Pancreas (tissue), 10 donors: ENCODE results near the gene CELF4. TPM values are rescaled to one million over a fixed set of nuclear protein-coding genes. Genes with fewer than 3 reads are reported as not detected.

ENCODE experiments used
- ATAC-seq, 4 donors: fragments of 200-7000 bp; cut with Tn5 transposase; one replicate each; pipeline versions ENCODE4 v1.8.0 to v1.9.1; 2020; ENCODE audit warnings: mild to moderate bottlenecking in 4 of 4, moderate library complexity in 4 of 4
- DNase-seq, 6 donors: peaks; one replicate each; pipeline ENCODE4 v3.0.0-alpha.2; 2020
- FAIRE-seq: peaks from 2 replicates; lab custom pipeline; 2012; peaks lifted over from hg19 to GRCh38; lab: Jason Lieb, UNC
- H3K27ac ChIP-seq, 4 donors: fragments of 200-600 bp; sonication (generic); 1 replicate in 3 of 4; 2 replicates in 1 of 4; pipeline versions ENCODE4 v1.5.0 to v1.8.0; 2020
- H3K27me3 ChIP-seq, 4 donors: fragments of 200-600 bp; one replicate each; pipeline ENCODE4 v1.8.0; 2021
- H3K36me3 ChIP-seq, 3 donors: fragments of 200-600 bp; sonication (generic) in 1 of 3; one replicate each; pipeline versions ENCODE4 v1.5.0 to v1.8.0; 2020 to 2021
- H3K4me1 ChIP-seq, 3 donors: fragments of 200-600 bp; one replicate each; pipeline ENCODE4 v1.8.0; 2021
- H3K4me3 ChIP-seq, 4 donors: fragments of 200-600 bp; sonication (generic) in 2 of 4; one replicate each; pipeline versions ENCODE4 v1.5.0 to v1.8.0; 2020 to 2021
- H3K9me3 ChIP-seq, 4 donors: fragments of 200-600 bp; one replicate each; pipeline ENCODE4 v1.8.0; 2021
- WGBS, 2 donors: extraction: QIAGEN DNeasy Blood & Tissue Kit; methylation state at CpG; one replicate each; pipeline ENCODE4 v1.1.7; 2013; 5-methylcytosine and 5-hydroxymethylcytosine counted together
- intact Hi-C, 3 donors: fragments of 100-400 bp; cut with DNase I; formaldehyde crosslinking; loops; one replicate each; pipeline versions ENCODE4 v1.11.1 to v1.14.2; 2022
- polyA plus RNA-seq, 2 donors: library from polyadenylated mRNA; stranded (reverse); fragments of 200-250 nt; gene quantifications; one replicate each; pipeline ENCODE4 v1.2.3, GENCODE V29; 2013
- total RNA-seq, 6 donors: library from RNA; stranded (reverse); fragmentation: NEBNext Ultra II Directional in 4 of 6; extraction: Animal tissue kit (Norgen Biotek cat#: 25700) in 4 of 6; gene quantifications; one replicate each; pipeline versions ENCODE4 v1.2.1 to v1.2.4, GENCODE V29; 2021 to 2023
- TF ChIP-seq, protein P1 (sequence below), 4 donors: fragments of 200-600 bp; sonication (generic) in 3 of 4; IDR thresholded peaks; one replicate each; pipeline versions ENCODE4 v1.5.0 to v1.8.0; 2021; ENCODE audit warnings: antibody characterized with exemption in 4 of 4
- donor health status: healthy with polysubstance abuse.
- donor health status: DM: no; HTN: no; CAD: no; lungs with moderate emphysema.
- donor health status: DM: no; HTN: no; CAD: no.
- donor health status: control.
- donor health status: control.
- donor health status: Bipolar disorder and iron deficiency.
- donor health status: DM: yes; HTN: yes; CAD: no.
- donor health status: DM: no; HTN: no; CAD: no.
- donor health status: DM: no; HTN: no; CAD: no.
- donor health status: DM: yes; HTN: yes; CAD: no.

CELF4 gene
- total and polyA plus RNA-seq, 8 donors: 1.0 to 10.0 (median 2.8) TPM

DNA sequence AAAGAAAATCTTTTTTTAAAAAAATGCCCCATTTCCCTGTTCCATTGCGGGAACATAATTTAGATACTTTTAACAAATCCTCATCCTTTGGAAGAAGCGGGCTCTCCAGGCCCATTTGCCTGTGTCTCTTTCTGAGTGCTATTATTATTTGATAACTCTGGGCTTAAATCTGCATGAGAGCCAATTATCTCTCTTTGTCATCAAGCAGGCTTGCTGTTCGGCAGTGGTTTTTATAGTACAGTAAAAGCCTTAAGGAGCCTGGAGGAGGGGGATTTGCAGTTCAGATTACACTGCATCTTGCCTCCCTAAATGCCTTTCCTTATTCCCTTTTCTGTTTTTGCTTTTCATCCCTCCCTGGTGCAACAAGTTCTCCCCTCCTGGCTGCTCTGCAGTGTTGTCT lies 50.6 kb downstream of the CELF4 start:
- 84 to 93% methylated on average over 3 of the region's 3 CpGs for WGBS, 2 donors

DNA sequence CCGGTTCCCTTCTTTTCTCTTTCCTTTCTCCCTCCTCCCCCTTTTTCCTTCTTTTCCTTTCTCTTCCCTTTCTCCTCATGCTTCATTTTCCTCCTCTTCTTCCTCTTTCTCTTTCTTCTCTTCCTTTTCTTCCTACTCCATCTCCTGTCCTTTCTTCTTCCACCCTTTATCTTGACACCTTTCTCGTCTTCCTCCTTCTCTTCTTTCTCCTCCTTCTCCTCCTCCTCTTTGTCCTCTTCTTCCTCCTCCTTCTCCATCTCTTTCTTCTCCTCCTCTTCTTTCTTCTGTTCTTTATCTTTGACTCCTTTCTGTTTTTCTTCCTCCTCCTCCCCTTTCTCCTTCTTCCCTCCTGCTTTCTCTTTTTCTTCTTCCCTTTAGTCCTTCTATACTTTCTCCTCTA lies 53.2 kb downstream of the CELF4 start:
- no peak for DNase-seq
- Histone ChIP-seq H3K9me3 (no peaks in the 10 kb centered on the region), H3K27ac (no peak overlapping the region), H3K4me1 (no peaks in the 10 kb centered on the region), H3K36me3 (no peaks in the 10 kb centered on the region), H3K27me3 (no peaks in the 10 kb centered on the region), H3K4me3 (no peak overlapping the region)
- 38 to 51% methylated on average over 2 of the region's 2 CpGs for WGBS, 2 donors
- no peak for FAIRE-seq
- TF ChIP-seq, protein P1, sequence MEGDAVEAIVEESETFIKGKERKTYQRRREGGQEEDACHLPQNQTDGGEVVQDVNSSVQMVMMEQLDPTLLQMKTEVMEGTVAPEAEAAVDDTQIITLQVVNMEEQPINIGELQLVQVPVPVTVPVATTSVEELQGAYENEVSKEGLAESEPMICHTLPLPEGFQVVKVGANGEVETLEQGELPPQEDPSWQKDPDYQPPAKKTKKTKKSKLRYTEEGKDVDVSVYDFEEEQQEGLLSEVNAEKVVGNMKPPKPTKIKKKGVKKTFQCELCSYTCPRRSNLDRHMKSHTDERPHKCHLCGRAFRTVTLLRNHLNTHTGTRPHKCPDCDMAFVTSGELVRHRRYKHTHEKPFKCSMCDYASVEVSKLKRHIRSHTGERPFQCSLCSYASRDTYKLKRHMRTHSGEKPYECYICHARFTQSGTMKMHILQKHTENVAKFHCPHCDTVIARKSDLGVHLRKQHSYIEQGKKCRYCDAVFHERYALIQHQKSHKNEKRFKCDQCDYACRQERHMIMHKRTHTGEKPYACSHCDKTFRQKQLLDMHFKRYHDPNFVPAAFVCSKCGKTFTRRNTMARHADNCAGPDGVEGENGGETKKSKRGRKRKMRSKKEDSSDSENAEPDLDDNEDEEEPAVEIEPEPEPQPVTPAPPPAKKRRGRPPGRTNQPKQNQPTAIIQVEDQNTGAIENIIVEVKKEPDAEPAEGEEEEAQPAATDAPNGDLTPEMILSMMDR (IDR thresholded peaks at IDR 0.05): no peak
- no peak for ATAC-seq
- intact Hi-C loops: no loop called here

More for the DNA sequence above, 50.6 kb downstream of the CELF4 start:
- FAIRE-seq (no peak), ATAC-seq (no peak), DNase-seq (no peak)
- no peak overlapping the region for H3K4me3 ChIP-seq
- H3K9me3 ChIP-seq: no peaks in the 10 kb centered on the region
- H3K36me3 ChIP-seq: no peaks in the 10 kb centered on the region
- H3K4me1 ChIP-seq: no peaks in the 10 kb centered on the region
- intact Hi-C loops: no loop called here
- no peaks in the 10 kb centered on the region for H3K27me3 ChIP-seq
- TF ChIP-seq, protein P1 (IDR thresholded peaks at IDR 0.05): no peak
- no peak overlapping the region for H3K27ac ChIP-seq

DNA sequence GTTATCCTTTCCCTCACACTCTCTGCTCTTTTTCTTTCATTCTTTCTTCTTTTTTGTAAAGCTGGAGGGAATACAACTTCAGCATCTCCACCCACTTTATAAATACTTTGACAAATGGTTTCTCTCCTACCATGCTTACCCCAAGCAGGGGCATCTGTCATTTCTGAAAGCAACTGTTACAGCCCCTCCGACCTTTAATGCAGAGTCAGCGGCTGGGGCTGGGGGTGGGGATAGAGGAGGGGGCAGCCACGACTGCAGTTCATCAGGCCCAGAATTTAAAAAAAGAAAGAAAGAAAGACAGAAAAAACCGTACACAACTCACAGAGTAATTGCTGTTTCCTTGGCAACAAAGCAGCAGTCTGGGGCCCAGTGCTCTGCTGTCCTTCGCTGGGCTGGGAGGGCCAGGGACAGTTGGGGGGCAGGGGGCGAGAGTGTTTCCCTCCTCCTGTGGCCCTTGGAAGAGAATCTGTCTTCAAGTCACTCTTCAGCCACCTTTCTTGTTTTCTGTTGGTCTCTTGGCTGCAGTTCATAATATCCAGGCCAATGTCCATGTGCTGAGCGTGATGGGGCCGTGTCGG lies 53.8 kb downstream of the CELF4 start:
- Histone ChIP-seq H3K27ac (no peak overlapping the region), H3K4me3 (no peak overlapping the region), H3K27me3 (no peaks in the 10 kb centered on the region), H3K4me1 (no peaks in the 10 kb centered on the region), H3K9me3 (no peaks in the 10 kb centered on the region), H3K36me3 (no peaks in the 10 kb centered on the region)
- WGBS, 2 donors: 43 to 45% methylated on average over 9 of the region's 9 CpGs
- intact Hi-C loops: no loop called here
- TF ChIP-seq, protein P1 (IDR thresholded peaks at IDR 0.05): no peak
- ATAC-seq (no peak), FAIRE-seq (no peak), DNase-seq (no peak)

DNA sequence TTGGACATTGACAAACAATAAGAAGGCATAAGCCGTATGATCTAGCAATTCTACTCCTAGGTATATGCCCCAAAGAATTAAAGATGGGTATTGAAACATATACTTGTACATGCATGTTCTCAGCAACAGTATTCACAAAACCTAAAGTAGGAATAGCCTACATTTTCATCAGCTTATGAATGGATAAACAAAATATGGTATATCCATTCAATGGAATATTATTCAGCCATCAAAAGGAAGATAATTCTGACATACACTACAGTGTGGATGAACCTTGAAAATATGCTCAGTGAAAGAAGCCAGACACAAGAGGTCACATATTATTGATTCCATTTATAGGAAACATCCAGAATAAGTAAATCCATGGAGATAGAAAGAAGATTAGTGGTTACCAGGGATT lies 56.0 kb downstream of the CELF4 start:
- H3K4me3 ChIP-seq: no peak overlapping the region
- intact Hi-C loops: no loop called here
- H3K36me3 ChIP-seq: no peaks in the 10 kb centered on the region
- 39 to 93% methylated on average over 1 of the region's 1 CpG for WGBS, 2 donors
- no peak for ATAC-seq
- no peak for DNase-seq
- H3K27ac ChIP-seq: no peak overlapping the region
- H3K9me3 ChIP-seq: no peaks in the 10 kb centered on the region
- TF ChIP-seq, protein P1 (IDR thresholded peaks at IDR 0.05): no peak
- H3K4me1 ChIP-seq: no peaks in the 10 kb centered on the region
- no peaks in the 10 kb centered on the region for H3K27me3 ChIP-seq
- FAIRE-seq: no peak

DNA sequence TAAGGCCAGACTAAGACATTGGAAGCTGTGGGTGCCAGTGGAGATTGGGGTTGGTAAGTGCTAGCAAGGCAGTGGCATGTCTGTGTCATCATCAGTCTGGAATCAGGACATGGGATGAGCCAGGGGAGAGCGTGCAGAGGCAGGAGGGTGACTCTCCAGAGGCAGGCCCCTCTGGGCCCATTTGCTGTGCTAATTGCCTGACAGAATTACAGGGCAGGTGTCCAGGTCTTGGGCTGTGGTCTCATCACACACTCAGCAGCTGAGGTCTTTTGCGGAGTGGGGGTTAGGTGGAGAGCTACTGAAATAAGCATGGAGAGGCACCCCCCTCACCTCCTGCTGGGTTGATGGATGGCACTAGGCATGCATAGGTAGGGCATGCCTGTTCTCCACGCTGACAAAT lies 57.4 kb downstream of the CELF4 start:
- 52 to 60% methylated on average over 3 of the region's 3 CpGs for WGBS, 2 donors
- no peak for DNase-seq

More for the DNA sequence above, 57.4 kb downstream of the CELF4 start:
- no peak overlapping the region for H3K4me3 ChIP-seq
- H3K36me3 ChIP-seq: no peaks in the 10 kb centered on the region
- no peaks in the 10 kb centered on the region for H3K27me3 ChIP-seq
- FAIRE-seq (no peak), ATAC-seq (no peak)
- no peak overlapping the region for H3K27ac ChIP-seq
- TF ChIP-seq, protein P1 (IDR thresholded peaks at IDR 0.05): no peak
- H3K4me1 ChIP-seq: no peaks in the 10 kb centered on the region
- intact Hi-C loops: no loop called here
- no peaks in the 10 kb centered on the region for H3K9me3 ChIP-seq
